Right atrium auricular region (tissue), 2 donors: ENCODE results near the gene KBTBD2. TPM values are rescaled to one million over a fixed set of nuclear protein-coding genes. Genes with fewer than 3 reads are reported as not detected.

Experiments
- total RNA-seq, 2 donors: library from RNA; depleted of rRNA; stranded (reverse); fragments of >200 nt; gene quantifications; one replicate each; pipeline ENCODE4 v1.1.0, GENCODE V29; 2016

KBTBD2 gene
- total RNA-seq, 2 donors from 2014 or later = 22.4 to 26.0 TPM

Other genes with a start within 250 kb of the KBTBD2 start
- 100 to 1,000 TPM in 1 of 2 donors, 10 to 100 TPM in 1; 73.3 to 129 TPM for gene FKBP9, start 65.7 kb upstream of the KBTBD2 start, total RNA-seq
- 10 to 100 TPM; 15.4 to 15.6 TPM for gene NT5C3A, start 171.0 kb upstream of the KBTBD2 start, total RNA-seq
- gene RP9, start 217.6 kb upstream of the KBTBD2 start, total RNA-seq = 10 to 100 TPM; 16.3 to 19.8 TPM
- 10 to 100 TPM; 13.3 to 13.8 TPM for gene BBS9, start 237.8 kb upstream of the KBTBD2 start, total RNA-seq